DOHH2 (cell line): ENCODE measurements around the gene PI16.

ENCODE experiments used
- EZH2phosphoT487 ChIP-seq: fragments of 200-600 bp; sonication (generic); IDR thresholded peaks from 2 replicates; pipeline ENCODE4 v1.6.1; 2017; ENCODE audit warnings: borderline replicate concordance, mild to moderate bottlenecking, antibody characterized with exemption, low read length, moderate library complexity, mixed read lengths
- TF ChIP-seq, protein P1 (sequence below): fragments of 200-600 bp; sonication (generic); IDR thresholded peaks from one replicate; pipeline ENCODE4 v1.5.1; 2014; ENCODE audit warnings: antibody characterized with exemption, mild to moderate bottlenecking, low read depth, low read length; ENCODE audit not compliant: poor library complexity, severe bottlenecking

DNA sequence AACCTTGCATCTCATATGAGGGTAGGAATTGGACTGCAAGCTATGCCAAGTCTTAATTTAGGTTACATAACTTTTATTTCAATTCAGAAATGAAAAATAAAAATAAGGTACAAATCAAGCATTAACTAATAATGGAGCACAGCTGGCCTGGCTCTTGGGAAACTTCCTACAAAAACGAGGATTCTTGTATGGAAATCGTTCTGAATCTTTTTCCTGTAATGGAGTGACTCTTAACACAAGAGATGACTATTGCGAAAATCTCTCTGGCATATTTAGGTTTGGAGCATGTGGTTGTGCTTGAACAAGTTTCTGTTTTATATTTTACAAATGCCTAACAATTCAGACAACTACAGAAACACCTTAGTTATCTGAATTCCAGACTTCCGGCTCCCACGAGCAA is 34.0 kb upstream of the PI16 start:
- TF ChIP-seq, protein P1, sequence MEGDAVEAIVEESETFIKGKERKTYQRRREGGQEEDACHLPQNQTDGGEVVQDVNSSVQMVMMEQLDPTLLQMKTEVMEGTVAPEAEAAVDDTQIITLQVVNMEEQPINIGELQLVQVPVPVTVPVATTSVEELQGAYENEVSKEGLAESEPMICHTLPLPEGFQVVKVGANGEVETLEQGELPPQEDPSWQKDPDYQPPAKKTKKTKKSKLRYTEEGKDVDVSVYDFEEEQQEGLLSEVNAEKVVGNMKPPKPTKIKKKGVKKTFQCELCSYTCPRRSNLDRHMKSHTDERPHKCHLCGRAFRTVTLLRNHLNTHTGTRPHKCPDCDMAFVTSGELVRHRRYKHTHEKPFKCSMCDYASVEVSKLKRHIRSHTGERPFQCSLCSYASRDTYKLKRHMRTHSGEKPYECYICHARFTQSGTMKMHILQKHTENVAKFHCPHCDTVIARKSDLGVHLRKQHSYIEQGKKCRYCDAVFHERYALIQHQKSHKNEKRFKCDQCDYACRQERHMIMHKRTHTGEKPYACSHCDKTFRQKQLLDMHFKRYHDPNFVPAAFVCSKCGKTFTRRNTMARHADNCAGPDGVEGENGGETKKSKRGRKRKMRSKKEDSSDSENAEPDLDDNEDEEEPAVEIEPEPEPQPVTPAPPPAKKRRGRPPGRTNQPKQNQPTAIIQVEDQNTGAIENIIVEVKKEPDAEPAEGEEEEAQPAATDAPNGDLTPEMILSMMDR = no peak
- TF ChIP-seq EZH2phosphoT487 = no peak
